Measurements from ENCODE around the gene OR8K3. TPM values are rescaled to one million over a fixed set of nuclear protein-coding genes. Genes with fewer than 3 reads are reported as not detected.

The OR8K3 gene
- polyA plus RNA-seq, 1 donor (not counting 4 experiments of a cell fraction or from before 2014, with no cell fraction given): not detected

DNA sequence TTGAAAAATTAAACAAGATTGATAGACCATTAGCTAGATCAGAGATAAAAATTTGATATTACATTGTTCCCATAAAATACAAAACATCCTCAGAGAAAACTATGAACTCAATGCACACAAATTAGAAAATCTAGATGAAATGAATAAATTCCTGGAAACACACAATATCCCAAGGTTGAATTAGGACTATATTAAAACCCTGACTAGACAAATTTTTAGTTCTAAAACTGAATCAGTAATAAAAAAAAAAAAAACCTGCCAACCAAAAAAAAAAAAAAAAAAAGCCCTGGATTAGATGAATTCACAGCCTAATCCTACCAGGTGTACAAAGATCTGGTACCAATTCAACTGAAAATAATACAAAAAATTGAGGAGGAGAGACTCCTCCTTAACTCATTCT, 25.3 kb downstream of the OR8K3 start:
- TF ChIP-seq EZH2 (IDR thresholded peaks at IDR 0.05; ENCODE audit: low read length): no peak
- TF ChIP-seq, protein P1, sequence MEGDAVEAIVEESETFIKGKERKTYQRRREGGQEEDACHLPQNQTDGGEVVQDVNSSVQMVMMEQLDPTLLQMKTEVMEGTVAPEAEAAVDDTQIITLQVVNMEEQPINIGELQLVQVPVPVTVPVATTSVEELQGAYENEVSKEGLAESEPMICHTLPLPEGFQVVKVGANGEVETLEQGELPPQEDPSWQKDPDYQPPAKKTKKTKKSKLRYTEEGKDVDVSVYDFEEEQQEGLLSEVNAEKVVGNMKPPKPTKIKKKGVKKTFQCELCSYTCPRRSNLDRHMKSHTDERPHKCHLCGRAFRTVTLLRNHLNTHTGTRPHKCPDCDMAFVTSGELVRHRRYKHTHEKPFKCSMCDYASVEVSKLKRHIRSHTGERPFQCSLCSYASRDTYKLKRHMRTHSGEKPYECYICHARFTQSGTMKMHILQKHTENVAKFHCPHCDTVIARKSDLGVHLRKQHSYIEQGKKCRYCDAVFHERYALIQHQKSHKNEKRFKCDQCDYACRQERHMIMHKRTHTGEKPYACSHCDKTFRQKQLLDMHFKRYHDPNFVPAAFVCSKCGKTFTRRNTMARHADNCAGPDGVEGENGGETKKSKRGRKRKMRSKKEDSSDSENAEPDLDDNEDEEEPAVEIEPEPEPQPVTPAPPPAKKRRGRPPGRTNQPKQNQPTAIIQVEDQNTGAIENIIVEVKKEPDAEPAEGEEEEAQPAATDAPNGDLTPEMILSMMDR (optimal IDR thresholded peaks at IDR 0.05 in 1 of 3, IDR thresholded peaks at IDR 0.05 in 1 of 3, conservative IDR thresholded peaks at IDR 0.05 in 1 of 3; ENCODE audit: extremely low read depth in 1 of 3, insufficient read depth in 2 of 3, low read length in 3 of 3): no peak

DNA sequence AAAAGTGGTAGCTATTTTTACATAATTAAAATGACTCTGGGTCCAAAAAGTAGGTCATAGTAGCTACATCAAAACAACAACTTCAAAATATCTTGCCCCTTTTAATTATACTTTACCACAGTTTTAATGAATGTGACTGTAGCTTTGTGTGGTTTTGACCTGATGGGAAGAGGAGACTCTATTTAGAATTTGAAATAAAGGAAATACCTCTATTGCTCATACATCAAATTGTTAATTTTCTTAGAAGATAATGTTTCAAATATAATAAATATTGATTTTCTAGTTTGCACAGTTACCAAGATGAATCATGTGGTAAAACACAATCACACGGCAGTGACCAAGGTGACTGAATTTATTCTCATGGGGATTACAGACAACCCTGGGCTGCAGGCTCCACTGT, 30.8 kb downstream of the OR8K3 start, which contains the start of gene OR8K1:
Gene OR8K1 (plus strand): TSS at position 301 of the 400 bp plus-strand sequence. CDS start 0 bp downstream, at position 301.
- Histone ChIP-seq H3K4me1 (ENCODE audit: control insufficient read depth, extremely low read depth, insufficient read depth, low read length) (no peaks in the 10 kb centered on the region), H3K9ac (ENCODE audit: control insufficient read depth, extremely low read depth, insufficient read depth, low read length) (no peak within 1 kb of the TSS), H3K27me3 (ENCODE audit: control insufficient read depth, extremely low read depth, insufficient read depth, low read length) (no peaks in the 10 kb centered on the region), H4K20me1 (ENCODE audit: control insufficient read depth, extremely low read depth, insufficient read depth, low read length) (no peaks in the 10 kb centered on the region), H3K79me2 (ENCODE audit: control insufficient read depth, insufficient read depth, low read length) (no peaks in the 10 kb centered on the region), H3K27ac (ENCODE audit: control insufficient read depth, insufficient read depth, low read length) (no peak within 1 kb of the TSS), H3K36me3 (ENCODE audit: control insufficient read depth in 2 of 2, extremely low read depth in 1 of 2, insufficient read depth in 2 of 2, low read length in 2 of 2) (no peaks in the 10 kb centered on the region), H3K4me2 (ENCODE audit: control insufficient read depth, extremely low read depth, insufficient read depth, low read depth, low read length) (no peak within 1 kb of the TSS), H3K9me3 (ENCODE audit: control insufficient read depth, low read depth, low read length) (no peaks in the 10 kb centered on the region), H3K4me3 (ENCODE audit: control insufficient read depth in 2 of 3, extremely low read depth in 1 of 3, insufficient read depth in 2 of 3, low read depth in 1 of 3, low read length in 3 of 3) (no peak within 1 kb of the TSS), H2AFZ (ENCODE audit: control insufficient read depth, low read length) (no peak within 1 kb of the TSS), H3K9me1 (ENCODE audit: control insufficient read depth, extremely low read depth, insufficient read depth, low read length) (no peaks in the 10 kb centered on the region)
- FAIRE-seq: no peak
- TF ChIP-seq, protein P1 (optimal IDR thresholded peaks at IDR 0.05 in 1 of 3, IDR thresholded peaks at IDR 0.05 in 1 of 3, conservative IDR thresholded peaks at IDR 0.05 in 1 of 3; ENCODE audit: extremely low read depth in 1 of 3, insufficient read depth in 2 of 3, low read length in 3 of 3): no peak
- no peak for TF ChIP-seq EZH2 (IDR thresholded peaks at IDR 0.05; ENCODE audit: low read length)
- dilution Hi-C loops (cut with MboI; ENCODE audit: extremely low pct_ligation_motif_present, low sequenced_read_pairs): no loop called here
- DNase-seq (ENCODE audit: low read depth, low spot score): no peak

More for the DNA sequence above, 25.3 kb downstream of the OR8K3 start:
- Histone ChIP-seq H3K9me1 (ENCODE audit: control insufficient read depth, extremely low read depth, insufficient read depth, low read length) (no peaks in the 10 kb centered on the region), H3K27ac (ENCODE audit: control insufficient read depth, insufficient read depth, low read length) (no peak overlapping the region), H4K20me1 (ENCODE audit: control insufficient read depth, extremely low read depth, insufficient read depth, low read length) (no peaks in the 10 kb centered on the region), H3K4me1 (ENCODE audit: control insufficient read depth, extremely low read depth, insufficient read depth, low read length) (no peaks in the 10 kb centered on the region), H2AFZ (ENCODE audit: control insufficient read depth, low read length) (no peak overlapping the region), H3K4me3 (ENCODE audit: control insufficient read depth in 2 of 3, extremely low read depth in 1 of 3, insufficient read depth in 2 of 3, low read depth in 1 of 3, low read length in 3 of 3) (no peak overlapping the region), H3K9me3 (ENCODE audit: control insufficient read depth, low read depth, low read length) (no peaks in the 10 kb centered on the region), H3K9ac (ENCODE audit: control insufficient read depth, extremely low read depth, insufficient read depth, low read length) (no peak overlapping the region), H3K4me2 (ENCODE audit: control insufficient read depth, extremely low read depth, insufficient read depth, low read depth, low read length) (no peak overlapping the region), H3K27me3 (ENCODE audit: control insufficient read depth, extremely low read depth, insufficient read depth, low read length) (no peaks in the 10 kb centered on the region), H3K36me3 (ENCODE audit: control insufficient read depth in 2 of 2, extremely low read depth in 1 of 2, insufficient read depth in 2 of 2, low read length in 2 of 2) (no peaks in the 10 kb centered on the region), H3K79me2 (ENCODE audit: control insufficient read depth, insufficient read depth, low read length) (no peaks in the 10 kb centered on the region)
- dilution Hi-C loops (cut with MboI; ENCODE audit: extremely low pct_ligation_motif_present, low sequenced_read_pairs): no loop called here
- no peak for DNase-seq (ENCODE audit: low read depth, low spot score)
- FAIRE-seq: no peak

All from keratinocyte (primary cell).